Esophagus squamous epithelium (tissue), 5 donors: ENCODE results near the gene TESMIN. TPM values are rescaled to one million over a fixed set of nuclear protein-coding genes. Genes with fewer than 3 reads are reported as not detected.

ENCODE experiments used
- DNase-seq: peaks from one replicate; lab custom pipeline; 2025; lab: John Stamatoyannopoulos, UW
- H3K27ac ChIP-seq, 4 donors: fragments of 200-600 bp; sonication (generic); one replicate each; pipeline ENCODE4 v1.5.1; 2016 to 2019; ENCODE audit warnings: mild to moderate bottlenecking in 1 of 4
- H3K27me3 ChIP-seq, 4 donors: fragments of 200-600 bp; sonication (generic); 1 replicate in 3 of 4; 2 replicates in 1 of 4; pipeline versions ENCODE4 v1.5.1 to v1.6.0; 2017 to 2021; ENCODE audit warnings: antibody characterized with exemption in 1 of 4
- H3K36me3 ChIP-seq, 3 donors: fragments of 200-600 bp; sonication (generic); one replicate each; pipeline ENCODE4 v1.5.1; 2016 to 2019
- H3K4me1 ChIP-seq, 3 donors: fragments of 200-600 bp; sonication (generic); one replicate each; pipeline ENCODE4 v1.5.1; 2017 to 2019
- H3K4me3 ChIP-seq, 4 donors: fragments of 200-600 bp; sonication (generic); 1 replicate in 3 of 4; 2 replicates in 1 of 4; pipeline ENCODE4 v1.5.1; 2016 to 2019; ENCODE audit warnings: mild to moderate bottlenecking in 2 of 4, moderate library complexity in 1 of 4
- H3K9me3 ChIP-seq, 3 donors: fragments of 200-600 bp; sonication (generic); one replicate each; pipeline ENCODE4 v1.5.1; 2016 to 2019
- POLR2A ChIP-seq, 4 donors: fragments of 450-650 bp; IDR thresholded peaks; one replicate each; pipeline ENCODE4 v1.6.1; 2017; ENCODE audit warnings: antibody characterized with exemption in 4 of 4, mild to moderate bottlenecking in 4 of 4, moderate library complexity in 3 of 4
- WGBS, 2 donors: methylation state at CpG; one replicate each; pipeline ENCODE4 v1.1.5; 2018; 5-methylcytosine and 5-hydroxymethylcytosine counted together
- intact Hi-C: fragments of 100-400 bp; cut with DNase I; formaldehyde crosslinking; loops from one replicate; pipeline ENCODE4 v1.15.0; 2022
- total RNA-seq, 4 donors: library from RNA; depleted of rRNA; stranded (reverse); fragments of >200 nt; gene quantifications; one replicate each; pipeline ENCODE4 v1.1.0, GENCODE V29; 2016
- TF ChIP-seq, protein P1 (sequence below), 6 experiments: fragments of 450-650 bp in 4 of 6; fragments of 200-600 bp in 2 of 6; sonication (generic) in 2 of 6; IDR thresholded peaks; one replicate each; pipeline ENCODE4 v1.5.1; 2016 to 2019; ENCODE audit warnings: antibody characterized with exemption in 6 of 6, mild to moderate bottlenecking in 4 of 6, moderate library complexity in 4 of 6
- donor health status: DM: yes; HTN: yes; CAD: no.

Gene TESMIN
- total RNA-seq, 4 donors from 2014 or later, result 3.1 to 5.3 (median 4.4) TPM

DNA sequence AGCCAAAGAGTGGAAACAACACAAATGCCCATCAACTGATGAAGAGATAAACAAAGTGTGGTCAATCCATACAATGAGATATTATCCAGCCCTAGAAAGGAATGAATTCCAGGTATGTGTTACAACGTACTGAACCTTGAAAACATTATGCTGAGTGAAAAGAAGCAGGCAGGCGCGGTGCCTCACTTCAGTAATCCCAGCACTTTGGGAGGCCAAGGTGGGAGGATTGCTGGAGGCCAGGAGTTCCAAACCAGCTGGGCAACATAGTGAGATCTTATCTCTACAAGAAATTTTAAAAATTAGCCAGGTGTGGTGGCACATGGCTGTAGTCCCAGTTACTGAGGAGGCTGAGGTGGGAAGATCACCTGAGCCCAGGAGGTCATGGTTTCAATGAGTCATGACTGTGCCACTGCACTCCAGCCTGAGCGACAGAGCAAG is 24.6 kb upstream of the TESMIN start:
- intact Hi-C loops, result no loop called here
- no peaks in the 10 kb centered on the region for H3K4me1 ChIP-seq
- H3K36me3 ChIP-seq, result peaks cover 31 to 100% (median 88%) of the 10 kb centered on the region in 3 donors
- WGBS, 2 donors, result 82 to 89% methylated on average over 4 of the region's 4 CpGs
- no peak overlapping the region for H3K4me3 ChIP-seq
- TF ChIP-seq POLR2A (IDR thresholded peaks at IDR 0.05), result no peak
- H3K27ac ChIP-seq, result no peak overlapping the region
- no peaks in the 10 kb centered on the region for H3K27me3 ChIP-seq
- DNase-seq, result no peak
- no peaks in the 10 kb centered on the region for H3K9me3 ChIP-seq

DNA sequence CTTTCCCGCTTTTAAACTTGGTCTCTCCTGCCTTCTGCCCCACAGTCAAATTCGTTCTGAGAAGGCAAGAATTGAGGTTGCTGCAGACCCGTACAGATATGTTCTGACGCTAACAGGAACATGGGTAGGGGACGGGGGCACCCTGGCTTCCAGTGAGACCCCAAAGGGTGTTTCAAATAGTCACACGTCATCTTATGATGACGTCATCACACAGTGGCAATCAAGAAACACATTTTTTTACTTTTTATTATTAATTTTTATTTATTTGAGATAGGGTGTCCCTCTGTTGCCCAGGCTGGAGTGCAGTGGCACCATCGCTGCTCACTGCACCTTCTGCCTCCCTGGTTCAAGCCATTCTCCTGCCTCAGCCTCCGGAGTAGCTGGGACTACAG is 22.9 kb upstream of the TESMIN start:
- Histone ChIP-seq H3K4me1 (no peaks in the 10 kb centered on the region), H3K9me3 (no peaks in the 10 kb centered on the region), H3K36me3 (peaks cover 35 to 100% (median 73%) of the 10 kb centered on the region in 3 donors), H3K27me3 (no peaks in the 10 kb centered on the region), H3K27ac (no peak overlapping the region), H3K4me3 (no peak overlapping the region)
- DNase-seq, result no peak
- TF ChIP-seq, protein P1, sequence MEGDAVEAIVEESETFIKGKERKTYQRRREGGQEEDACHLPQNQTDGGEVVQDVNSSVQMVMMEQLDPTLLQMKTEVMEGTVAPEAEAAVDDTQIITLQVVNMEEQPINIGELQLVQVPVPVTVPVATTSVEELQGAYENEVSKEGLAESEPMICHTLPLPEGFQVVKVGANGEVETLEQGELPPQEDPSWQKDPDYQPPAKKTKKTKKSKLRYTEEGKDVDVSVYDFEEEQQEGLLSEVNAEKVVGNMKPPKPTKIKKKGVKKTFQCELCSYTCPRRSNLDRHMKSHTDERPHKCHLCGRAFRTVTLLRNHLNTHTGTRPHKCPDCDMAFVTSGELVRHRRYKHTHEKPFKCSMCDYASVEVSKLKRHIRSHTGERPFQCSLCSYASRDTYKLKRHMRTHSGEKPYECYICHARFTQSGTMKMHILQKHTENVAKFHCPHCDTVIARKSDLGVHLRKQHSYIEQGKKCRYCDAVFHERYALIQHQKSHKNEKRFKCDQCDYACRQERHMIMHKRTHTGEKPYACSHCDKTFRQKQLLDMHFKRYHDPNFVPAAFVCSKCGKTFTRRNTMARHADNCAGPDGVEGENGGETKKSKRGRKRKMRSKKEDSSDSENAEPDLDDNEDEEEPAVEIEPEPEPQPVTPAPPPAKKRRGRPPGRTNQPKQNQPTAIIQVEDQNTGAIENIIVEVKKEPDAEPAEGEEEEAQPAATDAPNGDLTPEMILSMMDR (IDR thresholded peaks at IDR 0.05), result no peak
- TF ChIP-seq POLR2A (IDR thresholded peaks at IDR 0.05), result no peak
- intact Hi-C loops, result no loop called here
- WGBS, 2 donors, result 83 to 85% methylated on average over 9 of the region's 9 CpGs

DNA sequence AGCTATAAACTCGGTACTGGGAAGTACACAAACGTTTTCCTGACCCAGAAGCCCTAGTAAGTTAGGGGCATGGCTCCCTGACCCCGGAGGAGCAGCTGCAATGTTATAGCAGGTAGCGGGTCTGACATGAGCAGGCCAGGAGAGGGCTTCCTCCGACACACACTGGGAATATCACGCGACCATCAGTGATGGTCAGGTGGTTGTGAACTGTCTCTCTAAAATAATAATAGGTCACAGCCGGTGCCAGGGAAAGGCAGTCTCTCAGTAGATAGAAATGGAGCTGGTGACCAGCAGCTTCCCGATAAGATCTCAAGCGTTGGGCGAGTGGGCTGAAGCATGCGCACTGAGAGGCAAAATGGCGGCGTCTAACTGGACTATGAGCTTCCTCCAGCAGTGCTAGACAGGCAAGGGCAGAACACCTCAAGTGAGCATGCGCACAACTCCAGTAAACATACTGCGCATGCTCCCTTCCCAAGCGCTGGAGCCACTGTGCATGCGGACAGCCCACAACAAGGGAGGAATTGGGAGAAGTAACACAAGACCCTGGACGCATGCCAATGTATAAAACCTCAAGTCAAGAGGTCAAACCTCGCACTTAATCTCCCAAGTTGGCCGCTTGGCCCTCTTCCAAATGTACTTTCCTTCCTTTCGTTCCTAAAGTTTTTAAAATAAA is 22.3 kb upstream of the TESMIN start:
- no peaks in the 10 kb centered on the region for H3K27me3 ChIP-seq
- TF ChIP-seq, protein P1 (IDR thresholded peaks at IDR 0.05), result no peak
- no peak for TF ChIP-seq POLR2A (IDR thresholded peaks at IDR 0.05)
- peaks cover 35 to 100% (median 70%) of the 10 kb centered on the region in 3 donors for H3K36me3 ChIP-seq
- no peak for DNase-seq
- intact Hi-C loops, result no loop called here
- no peaks in the 10 kb centered on the region for H3K9me3 ChIP-seq
- WGBS, 2 donors, result 87 to 88% methylated on average over 22 of the region's 22 CpGs
- H3K4me1 ChIP-seq, result no peaks in the 10 kb centered on the region
- no peak overlapping the region for H3K4me3 ChIP-seq
- H3K27ac ChIP-seq, result no peak overlapping the region

DNA sequence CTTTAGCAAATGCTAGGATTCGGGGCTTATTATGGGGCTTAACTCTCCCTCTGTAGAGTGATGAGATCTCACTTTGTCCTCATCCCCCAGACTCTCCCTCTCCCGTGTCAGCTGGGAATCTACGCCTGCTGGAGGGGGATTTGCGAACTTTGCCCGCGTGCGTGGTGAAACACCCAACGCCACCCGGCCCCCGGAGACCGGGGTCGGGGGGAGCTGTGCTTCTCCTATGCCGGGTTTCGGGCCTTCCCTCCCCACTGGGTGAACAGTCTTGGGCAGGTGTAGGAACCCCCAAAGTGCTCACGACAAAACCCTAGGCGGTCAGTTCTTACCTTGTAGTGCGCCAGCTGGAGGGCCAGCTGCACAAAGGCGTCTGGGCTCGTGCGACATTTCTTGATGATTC is 21.6 kb upstream of the TESMIN start:
- WGBS, 2 donors, result 93 to 96% methylated on average over 12 to 20 of the region's 20 CpGs
- no peak overlapping the region for H3K27ac ChIP-seq
- DNase-seq, result no peak
- no peaks in the 10 kb centered on the region for H3K9me3 ChIP-seq
- no peak for TF ChIP-seq POLR2A (IDR thresholded peaks at IDR 0.05)
- TF ChIP-seq, protein P1 (IDR thresholded peaks at IDR 0.05), result no peak
- H3K27me3 ChIP-seq, result no peaks in the 10 kb centered on the region
- intact Hi-C loops, result no loop called here
- H3K4me3 ChIP-seq, result no peak overlapping the region
- peaks cover 35 to 99% (median 68%) of the 10 kb centered on the region in 3 donors for H3K36me3 ChIP-seq
- H3K4me1 ChIP-seq, result no peaks in the 10 kb centered on the region

DNA sequence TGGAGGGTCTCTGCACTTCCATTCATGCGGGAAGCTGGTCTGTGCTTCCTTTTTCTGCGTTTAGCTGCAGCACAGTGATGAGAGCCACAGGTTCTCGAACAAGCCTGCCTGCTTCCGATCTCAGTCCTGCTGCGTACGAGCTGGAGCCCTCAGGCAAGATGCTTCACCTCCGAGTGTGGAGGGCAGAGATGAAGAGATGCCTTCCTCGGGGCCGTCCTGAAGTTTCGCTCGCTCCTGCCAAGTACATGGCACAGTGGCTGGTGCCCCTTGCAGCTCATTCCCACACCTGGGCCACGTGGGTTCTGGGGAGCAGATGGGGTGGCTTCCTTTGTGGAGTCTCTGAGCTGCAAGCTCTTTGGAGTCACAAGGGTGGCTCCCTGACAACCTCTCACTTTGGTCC is 19.5 kb upstream of the TESMIN start:
- H3K27ac ChIP-seq, result no peak overlapping the region
- H3K27me3 ChIP-seq, result no peaks in the 10 kb centered on the region
- peaks cover 35 to 98% (median 56%) of the 10 kb centered on the region in 3 donors for H3K36me3 ChIP-seq
- H3K4me3 ChIP-seq, result no peak overlapping the region
- TF ChIP-seq POLR2A (IDR thresholded peaks at IDR 0.05), result no peak
- TF ChIP-seq, protein P1 (IDR thresholded peaks at IDR 0.05), result no peak
- intact Hi-C loops, result no loop called here
- WGBS, 2 donors, result 91 to 99% methylated on average over 11 to 12 of the region's 12 CpGs
- no peak for DNase-seq
- no peaks in the 10 kb centered on the region for H3K4me1 ChIP-seq
- H3K9me3 ChIP-seq, result no peaks in the 10 kb centered on the region
